Measurements from ENCODE around the gene CRYGN.

- no peak for TF ChIP-seq CTCF (IDR thresholded peaks at IDR 0.05; ENCODE audit: low read depth, low read length)
- TF ChIP-seq POLR2A (IDR thresholded peaks at IDR 0.05; ENCODE audit: extremely low read depth, insufficient read length), result no peak
- no peak for TF ChIP-seq MAX (IDR thresholded peaks at IDR 0.05; ENCODE audit: low read depth, low read length)
Measured at GRCh38 chr7:151426904-151427704, 12.8 kb downstream of the CRYGN start.
